ENCODE results near the gene EIF5AL1.

DNA sequence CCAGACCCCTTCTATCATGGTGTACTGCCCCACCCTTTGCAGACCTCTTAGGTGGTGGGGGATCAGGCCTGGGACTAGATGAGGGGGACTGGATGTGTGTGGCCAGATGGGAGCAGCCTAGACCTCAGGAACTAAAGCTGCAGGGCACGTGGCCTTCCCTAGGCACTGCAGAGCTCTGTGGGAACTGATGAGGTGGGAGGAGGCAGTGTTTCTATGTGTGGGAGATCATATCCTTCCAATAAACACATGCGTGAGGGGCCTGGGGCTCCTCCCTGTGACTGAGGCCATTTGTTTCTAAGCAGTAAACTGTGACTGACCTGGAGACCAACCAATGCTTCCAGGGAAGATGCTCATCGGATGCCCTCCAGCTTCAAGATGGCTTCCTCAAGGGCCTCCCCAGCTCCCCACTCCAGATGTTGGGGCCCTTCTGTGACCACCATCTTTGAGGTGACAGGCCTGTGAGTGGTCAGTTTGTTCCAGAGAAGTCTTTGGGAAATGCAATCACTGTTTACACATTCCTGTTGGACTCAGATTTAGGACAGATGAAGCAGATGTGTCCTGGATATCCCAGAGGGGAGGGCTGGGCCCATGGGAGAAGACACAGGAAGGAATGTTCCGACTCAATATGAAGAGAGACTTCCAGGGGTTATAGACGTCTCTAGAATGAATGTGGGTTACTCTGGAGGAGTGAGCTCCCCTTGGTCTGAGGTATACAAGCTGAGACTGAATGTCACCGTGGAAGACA lies 43.3 kb upstream of the EIF5AL1 start:
- TF ChIP-seq, protein P1, sequence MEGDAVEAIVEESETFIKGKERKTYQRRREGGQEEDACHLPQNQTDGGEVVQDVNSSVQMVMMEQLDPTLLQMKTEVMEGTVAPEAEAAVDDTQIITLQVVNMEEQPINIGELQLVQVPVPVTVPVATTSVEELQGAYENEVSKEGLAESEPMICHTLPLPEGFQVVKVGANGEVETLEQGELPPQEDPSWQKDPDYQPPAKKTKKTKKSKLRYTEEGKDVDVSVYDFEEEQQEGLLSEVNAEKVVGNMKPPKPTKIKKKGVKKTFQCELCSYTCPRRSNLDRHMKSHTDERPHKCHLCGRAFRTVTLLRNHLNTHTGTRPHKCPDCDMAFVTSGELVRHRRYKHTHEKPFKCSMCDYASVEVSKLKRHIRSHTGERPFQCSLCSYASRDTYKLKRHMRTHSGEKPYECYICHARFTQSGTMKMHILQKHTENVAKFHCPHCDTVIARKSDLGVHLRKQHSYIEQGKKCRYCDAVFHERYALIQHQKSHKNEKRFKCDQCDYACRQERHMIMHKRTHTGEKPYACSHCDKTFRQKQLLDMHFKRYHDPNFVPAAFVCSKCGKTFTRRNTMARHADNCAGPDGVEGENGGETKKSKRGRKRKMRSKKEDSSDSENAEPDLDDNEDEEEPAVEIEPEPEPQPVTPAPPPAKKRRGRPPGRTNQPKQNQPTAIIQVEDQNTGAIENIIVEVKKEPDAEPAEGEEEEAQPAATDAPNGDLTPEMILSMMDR (IDR thresholded peaks at IDR 0.05) = no peak
- TF ChIP-seq POLR2A (IDR thresholded peaks at IDR 0.05) = no peak
- no peak for TF ChIP-seq POLR2AphosphoS5 (IDR thresholded peaks at IDR 0.05)
- TF ChIP-seq EP300 (IDR thresholded peaks at IDR 0.05) = no peak

Data from suprapubic skin (tissue), 4 donors.